Body of pancreas (tissue), 4 donors: ENCODE measurements around the gene DAB2IP. TPM values are rescaled to one million over a fixed set of nuclear protein-coding genes. Genes with fewer than 3 reads are reported as not detected.
A peak's percentile ranks its signal among the peaks of the same experiment; 100 is the strongest.

Experiments
- ATAC-seq: fragments of 150-250 bp; one replicate; pipeline ENCODE4 v1.9.1; 2016
- DNase-seq, 4 donors: peaks; one replicate each; pipeline ENCODE4 v3.0.0-alpha.2; 2019
- H3K27ac ChIP-seq, 4 donors: fragments of 200-600 bp; sonication (generic); 1 replicate in 3 of 4; 2 replicates in 1 of 4; pipeline versions ENCODE4 v1.5.1 to v1.6.1; 2016 to 2019; ENCODE audit warnings: mild to moderate bottlenecking in 1 of 4, mixed read lengths in 1 of 4, moderate library complexity in 1 of 4
- H3K27me3 ChIP-seq, 2 donors: fragments of 200-600 bp; sonication (generic); one replicate each; pipeline ENCODE4 v1.6.0; 2016; ENCODE audit warnings: mild to moderate bottlenecking in 1 of 2
- H3K36me3 ChIP-seq, 2 donors: fragments of 200-600 bp; sonication (generic); replicated peaks in 1 of 2; 2 replicates each; pipeline ENCODE4 v1.5.1; 2016; ENCODE audit warnings: low read depth in 2 of 2; ENCODE audit not compliant: insufficient read depth in 1 of 2
- H3K4me1 ChIP-seq: fragments of 200-600 bp; sonication (generic); one replicate; pipeline ENCODE4 v1.6.0; 2016
- H3K4me3 ChIP-seq, 2 donors: fragments of 200-600 bp; sonication (generic); 1 replicate in 1 of 2; 2 replicates in 1 of 2; pipeline ENCODE4 v1.5.1; 2016 to 2019
- H3K9me3 ChIP-seq, 3 donors: fragments of 200-600 bp; sonication (generic); 1 replicate in 2 of 3; 2 replicates in 1 of 3; pipeline ENCODE4 v1.5.1; 2016
- POLR2A ChIP-seq, 3 donors: fragments of 450-650 bp; IDR thresholded peaks; one replicate each; pipeline ENCODE4 v1.6.1; 2016; ENCODE audit warnings: antibody characterized with exemption in 3 of 3, mild to moderate bottlenecking in 2 of 3
- WGBS, 2 donors: methylation state at CpG; one replicate each; pipeline ENCODE4 v1.1.5; 2017; 5-methylcytosine and 5-hydroxymethylcytosine counted together
- intact Hi-C: fragments of 100-400 bp; cut with DNase I; formaldehyde crosslinking; loops from one replicate; pipeline ENCODE4 v1.15.1; 2023
- total RNA-seq, 2 donors: library from RNA; depleted of rRNA; stranded (reverse); fragments of >200 nt; gene quantifications; one replicate each; pipeline ENCODE4 v1.1.0, GENCODE V29; 2016
- TF ChIP-seq, protein P1 (sequence below), 7 experiments: fragments of 450-650 bp in 4 of 7; fragments of 200-600 bp in 3 of 7; sonication (generic) in 3 of 7; IDR thresholded peaks; one replicate each; pipeline ENCODE4 v1.5.1; 2016 to 2019; ENCODE audit warnings: antibody characterized with exemption in 7 of 7

The DAB2IP gene
- total RNA-seq, 2 donors from 2014 or later: 25.2 to 34.9 TPM

DNA sequence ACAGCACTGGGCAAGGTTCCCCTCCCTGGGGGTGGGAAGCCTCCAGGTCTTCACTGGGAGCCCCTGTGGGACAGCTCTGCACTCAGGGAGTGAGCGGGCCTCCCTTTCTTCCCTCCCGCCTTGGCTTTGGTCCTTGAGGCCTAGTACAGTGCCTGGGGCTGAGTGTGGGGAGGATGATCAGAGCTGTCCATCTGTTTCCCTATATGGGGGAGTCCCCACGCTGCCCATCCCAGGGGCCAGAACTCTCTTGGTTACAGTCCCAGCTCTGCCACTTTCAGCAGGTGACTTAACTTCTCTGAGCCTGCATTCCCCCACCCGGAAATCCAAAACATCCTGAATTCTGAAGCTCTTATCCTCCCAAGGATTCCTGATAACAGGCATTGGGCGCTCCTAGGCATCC is 42.6 kb downstream of the DAB2IP start:
- H3K4me1 ChIP-seq: peaks cover 17% of the 10 kb centered on the region

DNA sequence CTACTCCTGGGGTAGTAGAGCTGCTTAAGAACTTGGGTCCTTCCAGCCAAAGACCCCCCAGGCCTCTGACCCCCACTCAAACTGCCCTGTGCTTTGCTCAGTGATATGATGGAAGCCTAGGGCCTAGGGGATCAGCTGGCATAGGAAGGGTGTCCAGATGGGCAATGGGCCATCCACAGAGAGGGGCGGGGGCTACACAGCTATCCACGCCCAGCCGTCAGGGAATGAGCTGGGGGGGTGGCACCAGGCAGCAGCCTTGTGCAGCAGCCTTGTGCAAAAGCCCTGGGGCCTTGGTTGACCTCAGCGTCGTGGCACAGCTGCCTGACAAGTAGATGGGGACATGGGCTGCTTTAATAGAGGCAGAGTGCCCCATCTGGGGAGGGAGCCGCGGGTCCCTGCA is 43.2 kb downstream of the DAB2IP start:
- Histone ChIP-seq H3K4me1 (peaks cover 19% of the 10 kb centered on the region), H3K27ac (no peak overlapping the region), H3K4me3 (no peak overlapping the region), H3K9me3 (no peaks in the 10 kb centered on the region), H3K27me3 (no peaks in the 10 kb centered on the region), H3K36me3 (no peaks in the 10 kb centered on the region)
- DNase-seq: no peak
- TF ChIP-seq, protein P1, sequence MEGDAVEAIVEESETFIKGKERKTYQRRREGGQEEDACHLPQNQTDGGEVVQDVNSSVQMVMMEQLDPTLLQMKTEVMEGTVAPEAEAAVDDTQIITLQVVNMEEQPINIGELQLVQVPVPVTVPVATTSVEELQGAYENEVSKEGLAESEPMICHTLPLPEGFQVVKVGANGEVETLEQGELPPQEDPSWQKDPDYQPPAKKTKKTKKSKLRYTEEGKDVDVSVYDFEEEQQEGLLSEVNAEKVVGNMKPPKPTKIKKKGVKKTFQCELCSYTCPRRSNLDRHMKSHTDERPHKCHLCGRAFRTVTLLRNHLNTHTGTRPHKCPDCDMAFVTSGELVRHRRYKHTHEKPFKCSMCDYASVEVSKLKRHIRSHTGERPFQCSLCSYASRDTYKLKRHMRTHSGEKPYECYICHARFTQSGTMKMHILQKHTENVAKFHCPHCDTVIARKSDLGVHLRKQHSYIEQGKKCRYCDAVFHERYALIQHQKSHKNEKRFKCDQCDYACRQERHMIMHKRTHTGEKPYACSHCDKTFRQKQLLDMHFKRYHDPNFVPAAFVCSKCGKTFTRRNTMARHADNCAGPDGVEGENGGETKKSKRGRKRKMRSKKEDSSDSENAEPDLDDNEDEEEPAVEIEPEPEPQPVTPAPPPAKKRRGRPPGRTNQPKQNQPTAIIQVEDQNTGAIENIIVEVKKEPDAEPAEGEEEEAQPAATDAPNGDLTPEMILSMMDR (IDR thresholded peaks at IDR 0.05): no peak
- no peak for TF ChIP-seq POLR2A (IDR thresholded peaks at IDR 0.05)
- intact Hi-C loops: no loop called here
- no peak for ATAC-seq
- 84 to 86% methylated on average over 7 of the region's 7 CpGs for WGBS, 2 donors

More for the DNA sequence above, 42.6 kb downstream of the DAB2IP start:
- intact Hi-C loops: no loop called here
- TF ChIP-seq POLR2A (IDR thresholded peaks at IDR 0.05): no peak
- TF ChIP-seq, protein P1 (IDR thresholded peaks at IDR 0.05): no peak
- no peak overlapping the region for H3K4me3 ChIP-seq
- no peak overlapping the region for H3K27ac ChIP-seq
- DNase-seq (no peak), ATAC-seq (no peak)
- no peaks in the 10 kb centered on the region for H3K27me3 ChIP-seq
- H3K36me3 ChIP-seq: no peaks in the 10 kb centered on the region
- H3K9me3 ChIP-seq: no peaks in the 10 kb centered on the region
- WGBS, 2 donors: 91 to 94% methylated on average over 4 to 5 of the region's 5 CpGs

DNA sequence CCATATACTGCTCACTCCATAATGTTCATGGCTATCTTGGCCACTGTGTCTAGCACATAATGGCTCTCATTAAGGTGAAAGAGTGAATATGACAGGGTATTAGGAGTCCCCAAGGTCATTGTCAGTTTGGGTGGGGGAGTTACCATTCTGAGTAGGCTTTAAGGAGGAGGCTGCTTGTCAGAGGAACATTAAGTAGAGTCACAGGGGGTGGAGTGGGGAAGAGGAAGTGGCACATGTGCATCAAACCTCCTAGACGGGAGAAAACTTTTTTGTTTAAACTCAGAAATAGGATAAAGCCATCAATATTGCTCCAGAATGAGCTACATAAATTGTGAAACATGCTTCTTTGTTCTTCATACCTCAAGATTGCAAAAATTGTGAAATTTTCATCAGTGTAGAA is 45.5 kb downstream of the DAB2IP start:
- Histone ChIP-seq H3K4me1 (peaks cover 41% of the 10 kb centered on the region), H3K4me3 (no peak overlapping the region), H3K27ac (no peak overlapping the region), H3K9me3 (no peaks in the 10 kb centered on the region), H3K36me3 (no peaks in the 10 kb centered on the region), H3K27me3 (no peaks in the 10 kb centered on the region)
- DNase-seq (no peak), ATAC-seq (no peak)
- intact Hi-C loops: no loop called here
- TF ChIP-seq POLR2A (IDR thresholded peaks at IDR 0.05): no peak
- TF ChIP-seq, protein P1 (IDR thresholded peaks at IDR 0.05): no peak
- WGBS, 2 donors: 68 to 79% methylated on average over 1 of the region's 1 CpG

DNA sequence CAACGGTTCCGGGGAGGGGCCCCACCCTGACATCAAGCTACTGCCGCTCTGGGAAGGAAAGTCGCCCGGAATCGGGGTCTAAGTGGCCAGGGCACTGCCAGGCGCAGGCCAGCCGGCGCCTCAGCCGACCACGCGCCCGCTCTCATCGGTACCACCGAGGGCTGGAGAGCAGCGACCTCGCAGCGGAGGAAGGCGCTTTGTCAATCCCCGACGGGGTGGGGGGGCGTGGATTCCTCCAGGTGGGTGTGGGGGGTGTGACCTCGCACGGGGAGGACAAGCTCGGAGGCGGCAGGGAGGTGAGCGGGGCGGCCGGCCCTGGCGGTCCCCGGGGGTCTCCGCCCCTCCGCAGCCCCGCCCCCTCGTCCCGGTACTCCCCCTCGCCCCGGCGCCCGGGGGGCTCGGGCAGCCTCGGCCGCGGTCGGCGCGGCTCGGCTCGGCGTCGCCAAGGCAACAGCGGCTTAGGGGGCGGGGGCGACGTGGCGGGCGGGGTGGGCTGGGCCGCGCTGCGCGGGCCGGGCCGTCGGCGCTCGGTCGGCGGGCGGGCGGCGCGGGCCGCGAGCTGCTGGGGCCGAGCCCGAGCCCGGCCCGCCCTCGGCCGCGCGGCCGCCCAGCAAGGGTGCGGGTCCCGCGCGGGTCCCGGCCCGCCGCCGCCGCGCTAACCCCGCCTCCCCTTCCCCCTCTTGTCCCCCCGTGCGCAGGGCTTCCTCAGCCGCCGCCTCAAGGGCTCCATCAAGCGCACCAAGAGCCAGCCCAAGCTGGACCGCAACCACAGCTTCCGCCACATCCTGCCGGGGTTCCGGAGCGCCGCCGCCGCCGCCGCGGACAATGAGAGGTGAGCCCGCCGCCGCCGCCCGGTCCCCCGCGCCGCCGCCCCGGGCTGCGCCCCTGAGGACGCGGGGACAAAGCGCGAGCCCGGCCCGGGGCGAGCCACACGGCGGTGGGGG is 47.5 kb downstream of the DAB2IP start:
- DNase-seq (peak; percentile 54 to 59 (median 59)), ATAC-seq (peak; percentile 49)
- Histone ChIP-seq H3K4me3 (peak overlapping the region; percentile 30 to 48), H3K4me1 (peaks cover 41% of the 10 kb centered on the region), H3K27me3 (no peaks in the 10 kb centered on the region), H3K9me3 (no peaks in the 10 kb centered on the region), H3K27ac (peak overlapping the region; percentile 67 to 82 (median 78)), H3K36me3 (no peaks in the 10 kb centered on the region)
- intact Hi-C loops: no loop called here
- TF ChIP-seq, protein P1 (IDR thresholded peaks at IDR 0.05): no peak
- TF ChIP-seq POLR2A (IDR thresholded peaks at IDR 0.05): no peak
- 6% methylated on average over 86 of the region's 130 CpGs; no CpG with 5 or more reads in 1 of the 2 donors for WGBS, 2 donors
